OCI-LY7 (cell line): ENCODE measurements around the gene CRHBP. TPM values are rescaled to one million over a fixed set of nuclear protein-coding genes. Genes with fewer than 3 reads are reported as not detected.
"Not testable (repeated sequence)": the region's sequence is repeated elsewhere in the genome, so short reads cannot be mapped to it uniquely, and the experiment has no call there.

Experiments used
- BruUV-seq: library from RNA; stranded (reverse); fragments of 400-500 nt; replicated peaks from 2 replicates; lab custom pipeline; 2021; lab: Mats Ljungman, UMichigan
- CTCF ChIA-PET: fragments of 300-600 bp; sonication (Branson Sonifier 250); formaldehyde crosslinking; loops from one replicate; lab custom pipeline; 2022; ENCODE audit warnings: antibody characterized with exemption; ENCODE audit not compliant: unreplicated experiment; lab: Charles Lee
- POLR2A ChIA-PET: fragments of 300-600 bp; sonication (Branson Sonifier 250); formaldehyde crosslinking; loops from one replicate; lab custom pipeline; 2022; ENCODE audit warnings: antibody characterized with exemption; lab: Charles Lee
- DNase-seq: peaks from one replicate; pipeline ENCODE4 v3.0.0-alpha.2; 2015; ENCODE audit warnings: low spot score
- H2AFZ ChIP-seq: fragments of 200-600 bp; sonication (generic), shearing (Covaris generic); 2 replicates; pipeline ENCODE4 v1.6.1; 2014; ENCODE audit warnings: mild to moderate bottlenecking, antibody characterized with exemption, low read length, moderate library complexity
- H3K27ac ChIP-seq: fragments of 200-600 bp; sonication (generic); 2 replicates; pipeline ENCODE4 v1.5.1; 2014; ENCODE audit warnings: mixed run types, low read depth, mild to moderate bottlenecking, moderate library complexity, low read length, inconsistent platforms; ENCODE audit not compliant: poor library complexity, severe bottlenecking
- H3K36me3 ChIP-seq: fragments of 200-600 bp; sonication (generic); 2 replicates; pipeline ENCODE4 v1.6.1; 2014; ENCODE audit warnings: mild to moderate bottlenecking, antibody characterized with exemption, low read length, moderate library complexity, mixed read lengths; ENCODE audit not compliant: insufficient read depth
- H3K4me1 ChIP-seq: fragments of 200-600 bp; sonication (generic); 2 replicates; pipeline ENCODE4 v1.5.1; 2014; ENCODE audit warnings: mild to moderate bottlenecking, low read length; ENCODE audit not compliant: insufficient read depth, poor library complexity, severe bottlenecking
- H3K4me2 ChIP-seq: fragments of 200-600 bp; sonication (generic); 2 replicates; pipeline ENCODE4 v1.6.1; 2014; ENCODE audit warnings: mild to moderate bottlenecking, low read length
- H3K4me3 ChIP-seq: fragments of 200-600 bp; sonication (generic); 2 replicates; pipeline ENCODE4 v1.5.1; 2014; ENCODE audit warnings: mild to moderate bottlenecking, low read depth, low read length; ENCODE audit not compliant: poor library complexity, severe bottlenecking
- H3K79me2 ChIP-seq: fragments of 200-600 bp; sonication (generic); 2 replicates; pipeline ENCODE4 v1.6.1; 2016; ENCODE audit warnings: low read depth, mild to moderate bottlenecking, low read length, moderate library complexity, mixed read lengths; ENCODE audit not compliant: insufficient read depth
- H3K9me2 ChIP-seq: fragments of 200-600 bp; sonication (generic); 2 replicates; pipeline ENCODE4 v1.6.1; 2016; ENCODE audit warnings: mild to moderate bottlenecking, low read length, mixed read lengths; ENCODE audit not compliant: insufficient read depth
- H3K9me3 ChIP-seq: fragments of 200-600 bp; sonication (generic); 2 replicates; pipeline ENCODE4 v1.6.1; 2014; ENCODE audit warnings: mild to moderate bottlenecking, mixed run types, low read length, mixed read lengths
- H4K20me1 ChIP-seq: fragments of 200-600 bp; sonication (generic); 2 replicates; pipeline ENCODE4 v1.6.1; 2014; ENCODE audit warnings: mild to moderate bottlenecking, antibody characterized with exemption, low read length, moderate library complexity, mixed read lengths; ENCODE audit not compliant: insufficient read depth
- CTCF ChIP-seq: fragments of 200-600 bp; sonication (generic); conservative IDR thresholded peaks from 2 replicates; pipeline ENCODE4 v1.5.1; 2014; ENCODE audit warnings: mild to moderate bottlenecking, antibody characterized with exemption, low read length, moderate library complexity, mixed read lengths
- EZH2phosphoT487 ChIP-seq: fragments of 200-600 bp; sonication (generic); IDR thresholded peaks from 2 replicates; pipeline ENCODE4 v1.6.1; 2018; ENCODE audit warnings: low read depth, borderline replicate concordance, mild to moderate bottlenecking, mixed run types, antibody characterized with exemption, low read length, moderate library complexity, mixed read lengths
- intact Hi-C: fragments of 100-400 bp; cut with micrococcal nuclease; formaldehyde crosslinking; loops from one replicate; pipeline ENCODE4 v1.10.0; 2022; ENCODE audit not compliant: unreplicated experiment
- total RNA-seq, 2 experiments: library from RNA; depleted of rRNA in 1 of 2; stranded (reverse); fragments of >200 nt in 1 of 2; shearing (Covaris generic) in 1 of 2; gene quantifications; 2 replicates each; pipeline ENCODE4 v1.2.3, GENCODE V29; 2014 to 2022

The CRHBP gene
- total RNA-seq, 2 experiments from 2014 or later, result 40.3 to 41.6 TPM

- ChIA-PET CTCF (no interaction called here), POLR2A (interaction anchor here (0.5 to 1.6 kb wide), 4 partner anchors 16 to 347 kb away, joined by 3 to 5 read pairs (median 4); no protein-coding TSS in a partner anchor)
- H4K20me1 ChIP-seq, result no peaks in the 10 kb centered on the region
- DNase-seq, result no peak
- H2AFZ ChIP-seq, result no peak overlapping the region
- intact Hi-C loops, result no loop called here
- H3K4me2 ChIP-seq, result no peak overlapping the region
- TF ChIP-seq CTCF, result no peak
- no peak for TF ChIP-seq EZH2phosphoT487
- H3K9me2 ChIP-seq, result no peaks in the 10 kb centered on the region
- H3K4me3 ChIP-seq, result no peak overlapping the region
- H3K79me2 ChIP-seq, result peaks cover 34% of the 10 kb centered on the region
- H3K9me3 ChIP-seq, result peaks cover 5% of the 10 kb centered on the region; the same call in 1 of the 2 replicates
- no peak overlapping the region for H3K27ac ChIP-seq
- no peaks in the 10 kb centered on the region for H3K4me1 ChIP-seq
- BruUV-seq, result no TSS peak
- H3K36me3 ChIP-seq, result peaks cover 60% of the 10 kb centered on the region
Measured at GRCh38 chr5:76943006-76943405, 9.8 kb upstream of the CRHBP start.

GRCh38 chr5:76944638-76945037 is 8.2 kb upstream of the CRHBP start:
- POLR2A ChIA-PET, result interaction anchor here (0.9 to 1.6 kb wide), 4 partner anchors 14 to 70 kb away, joined by 3 to 5 read pairs (median 4); no protein-coding TSS in a partner anchor
- CTCF ChIA-PET, result no interaction called here
- Histone ChIP-seq H3K36me3 (peaks cover 50% of the 10 kb centered on the region), H3K79me2 (peaks cover 34% of the 10 kb centered on the region), H4K20me1 (no peaks in the 10 kb centered on the region), H3K9me2 (no peaks in the 10 kb centered on the region), H2AFZ (no peak overlapping the region), H3K9me3 (peaks cover 5% of the 10 kb centered on the region; the same call in 1 of the 2 replicates), H3K4me2 (no peak overlapping the region), H3K4me1 (no peaks in the 10 kb centered on the region), H3K27ac (no peak overlapping the region), H3K4me3 (no peak overlapping the region)
- no peak for DNase-seq
- intact Hi-C loops, result no loop called here
- TF ChIP-seq CTCF (no peak), EZH2phosphoT487 (no peak)
- BruUV-seq, result no TSS peak

GRCh38 chr5:76945238-76945637 is 7.6 kb upstream of the CRHBP start:
- intact Hi-C loops, CTCF ChIA-PET: not testable (repeated sequence)

More at GRCh38 chr5:76945238-76945637, 7.6 kb upstream of the CRHBP start:
- H3K9me3 ChIP-seq, H4K20me1 ChIP-seq, H3K27ac ChIP-seq, H3K9me2 ChIP-seq, H2AFZ ChIP-seq, BruUV-seq, DNase-seq, H3K4me2 ChIP-seq, H3K4me1 ChIP-seq, H3K4me3 ChIP-seq: not testable (repeated sequence)
- Histone ChIP-seq H3K36me3 (peaks cover 46% of the 10 kb centered on the region), H3K79me2 (peaks cover 34% of the 10 kb centered on the region)
- POLR2A ChIA-PET, result interaction anchor here (1.0 kb wide), 1 partner anchor 18 kb away, joined by 3 read pairs; no protein-coding TSS in a partner anchor
